ENCODE results near the gene CITED2. TPM values are rescaled to one million over a fixed set of nuclear protein-coding genes. Genes with fewer than 3 reads are reported as not detected.

Gene CITED2
- total RNA-seq, 1 experiment from 2014 or later: 46.1 TPM

DNA sequence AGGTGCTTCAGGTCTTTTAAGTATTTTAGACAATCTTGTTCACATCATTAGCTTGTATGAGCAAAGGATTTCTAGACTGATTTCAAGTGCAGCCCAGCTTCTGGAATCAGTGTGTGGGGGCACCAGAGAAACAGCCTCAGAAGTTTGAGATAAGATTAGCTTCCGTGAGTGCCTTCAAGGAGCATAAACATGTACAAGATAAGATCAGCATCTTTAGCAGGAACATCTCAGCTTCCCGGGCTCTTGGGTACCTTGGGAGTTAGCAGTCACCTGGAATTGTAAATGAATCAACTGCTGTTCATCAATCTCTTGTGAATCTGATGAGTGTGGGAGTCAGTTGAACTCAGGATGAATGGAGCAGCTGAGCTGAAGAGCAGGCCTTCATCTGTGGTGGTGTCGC, 12.0 kb upstream of the CITED2 start:
- H3K4me2 ChIP-seq (ENCODE audit: low read length): no peak overlapping the region
- no peak overlapping the region for H2AFZ ChIP-seq (ENCODE audit: low read depth, low read length, poor library complexity, severe bottlenecking)
- no peak for ATAC-seq
- TF ChIP-seq JUND (IDR thresholded peaks at IDR 0.05): no peak
- TF ChIP-seq, protein P1, sequence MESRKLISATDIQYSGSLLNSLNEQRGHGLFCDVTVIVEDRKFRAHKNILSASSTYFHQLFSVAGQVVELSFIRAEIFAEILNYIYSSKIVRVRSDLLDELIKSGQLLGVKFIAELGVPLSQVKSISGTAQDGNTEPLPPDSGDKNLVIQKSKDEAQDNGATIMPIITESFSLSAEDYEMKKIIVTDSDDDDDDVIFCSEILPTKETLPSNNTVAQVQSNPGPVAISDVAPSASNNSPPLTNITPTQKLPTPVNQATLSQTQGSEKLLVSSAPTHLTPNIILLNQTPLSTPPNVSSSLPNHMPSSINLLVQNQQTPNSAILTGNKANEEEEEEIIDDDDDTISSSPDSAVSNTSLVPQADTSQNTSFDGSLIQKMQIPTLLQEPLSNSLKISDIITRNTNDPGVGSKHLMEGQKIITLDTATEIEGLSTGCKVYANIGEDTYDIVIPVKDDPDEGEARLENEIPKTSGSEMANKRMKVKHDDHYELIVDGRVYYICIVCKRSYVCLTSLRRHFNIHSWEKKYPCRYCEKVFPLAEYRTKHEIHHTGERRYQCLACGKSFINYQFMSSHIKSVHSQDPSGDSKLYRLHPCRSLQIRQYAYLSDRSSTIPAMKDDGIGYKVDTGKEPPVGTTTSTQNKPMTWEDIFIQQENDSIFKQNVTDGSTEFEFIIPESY (IDR thresholded peaks at IDR 0.05; ENCODE audit: extremely low read depth, insufficient replicate concordance, low read length): no peak
- no peak for TF ChIP-seq CBX3 (IDR thresholded peaks at IDR 0.05; ENCODE audit: low read depth)
- TF ChIP-seq CEBPB (IDR thresholded peaks at IDR 0.05; ENCODE audit: low read depth): no peak
- TF ChIP-seq TCF7L2 (IDR thresholded peaks at IDR 0.05; ENCODE audit: borderline replicate concordance, extremely low read depth, insufficient read depth, insufficient read length): no peak
- no peak for TF ChIP-seq ZFX (IDR thresholded peaks at IDR 0.05)
- TF ChIP-seq EGR1 (IDR thresholded peaks at IDR 0.05; ENCODE audit: low read depth): no peak
- TF ChIP-seq YY1 (IDR thresholded peaks at IDR 0.05; ENCODE audit: extremely low read depth, insufficient replicate concordance, low read depth, low read length): no peak
- no peak for TF ChIP-seq CTCF (IDR thresholded peaks at IDR 0.05 in 2 of 3, conservative IDR thresholded peaks at IDR 0.05 in 1 of 3; ENCODE audit: borderline replicate concordance in 1 of 3, insufficient read depth in 1 of 3, low read depth in 2 of 3, low read length in 2 of 3)
- TF ChIP-seq POLR2A (IDR thresholded peaks at IDR 0.05; ENCODE audit: borderline replicate concordance, extremely low read depth, insufficient read depth, insufficient read length): no peak
- TF ChIP-seq SRF (IDR thresholded peaks at IDR 0.05; ENCODE audit: low read depth): no peak
- TF ChIP-seq RAD21 (IDR thresholded peaks at IDR 0.05; ENCODE audit: low read depth): no peak
- TF ChIP-seq EZH2phosphoT487 (IDR thresholded peaks at IDR 0.05; ENCODE audit: borderline replicate concordance): no peak
- no peak for TF ChIP-seq ELF1 (IDR thresholded peaks at IDR 0.05; ENCODE audit: borderline replicate concordance, low read depth)
- TF ChIP-seq, protein P2, sequence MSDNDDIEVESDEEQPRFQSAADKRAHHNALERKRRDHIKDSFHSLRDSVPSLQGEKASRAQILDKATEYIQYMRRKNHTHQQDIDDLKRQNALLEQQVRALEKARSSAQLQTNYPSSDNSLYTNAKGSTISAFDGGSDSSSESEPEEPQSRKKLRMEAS (IDR thresholded peaks at IDR 0.05): no peak
- no peak for TF ChIP-seq SP1 (IDR thresholded peaks at IDR 0.05; ENCODE audit: low read depth)
- no peak for TF ChIP-seq ATF3 (IDR thresholded peaks at IDR 0.05)
- TF ChIP-seq ZNF274 (IDR thresholded peaks at IDR 0.05; ENCODE audit: low read depth, low read length): no peak
- TF ChIP-seq SIN3A (IDR thresholded peaks at IDR 0.05; ENCODE audit: low read depth): no peak
- no peak for DNase-seq (ENCODE audit: low read depth, low spot score)
- no peaks in the 10 kb centered on the region for H3K4me1 ChIP-seq (ENCODE audit: control insufficient read depth in 1 of 2, insufficient read depth in 2 of 2, low read length in 2 of 2)
- H3K79me2 ChIP-seq (ENCODE audit: insufficient read depth, low read length): no peaks in the 10 kb centered on the region
- POLR2A ChIA-PET: no interaction called here
- no peaks in the 10 kb centered on the region for H4K20me1 ChIP-seq (ENCODE audit: insufficient read depth)
- no peak overlapping the region for H3K27ac ChIP-seq (ENCODE audit: low read depth, low read length)
- no TSS peak for BruUV-seq (replicated peaks)
- no peaks in the 10 kb centered on the region for H3K27me3 ChIP-seq (ENCODE audit: insufficient read depth, low read length)
- no peaks in the 10 kb centered on the region for H3K36me3 ChIP-seq (ENCODE audit: control insufficient read depth in 1 of 2, insufficient read depth in 2 of 2, low read length in 2 of 2)
- no peaks in the 10 kb centered on the region for H3K9me2 ChIP-seq (ENCODE audit: insufficient read depth)
- no peaks in the 10 kb centered on the region for H3K9me3 ChIP-seq (ENCODE audit: control insufficient read depth in 1 of 2, insufficient read depth in 1 of 2, low read depth in 1 of 2, low read length in 2 of 2)
- H3K4me3 ChIP-seq (replicated peaks in 1 of 2; ENCODE audit: low read depth in 1 of 2, low read length in 2 of 2): no peak overlapping the region
- intact Hi-C loops (cut with micrococcal nuclease): no loop called here
- RAD21 ChIA-PET (ENCODE audit: low non-redundant PET in 1 of 2, low total read pairs in 2 of 2, uncharacterized antibody in 2 of 2, unreplicated experiment in 2 of 2): no interaction called here
- no peak overlapping the region for H3K9ac ChIP-seq (ENCODE audit: low read length)
- CTCF ChIA-PET: no interaction called here

Data from HCT116 (cell line).